Smooth muscle cell (in vitro differentiated cells): ENCODE results near the gene GPR31. TPM values are rescaled to one million over a fixed set of nuclear protein-coding genes. Genes with fewer than 3 reads are reported as not detected.
A peak's percentile ranks its signal among the peaks of the same experiment; 100 is the strongest.

Experiments
- DNase-seq: peaks from one replicate; lab custom pipeline; 2025; ENCODE audit not compliant: unreplicated experiment; lab: John Stamatoyannopoulos, UW
- H2AFZ ChIP-seq: fragments of 200-600 bp; sonication (generic); 2 replicates; pipeline ENCODE4 v1.6.0; 2016; ENCODE audit warnings: antibody characterized with exemption, low read depth, mild to moderate bottlenecking
- H3F3A ChIP-seq: fragments of 200-600 bp; sonication (generic); 2 replicates; pipeline ENCODE4 v1.6.0; 2017; ENCODE audit warnings: antibody characterized with exemption, low read depth
- H3K27ac ChIP-seq: fragments of 200-600 bp; sonication (generic); 2 replicates; pipeline ENCODE4 v1.5.1; 2016; ENCODE audit warnings: low read depth, mild to moderate bottlenecking
- H3K27me3 ChIP-seq: fragments of 200-600 bp; sonication (generic); 2 replicates; pipeline ENCODE4 v1.6.1; 2016; ENCODE audit warnings: low read depth, mild to moderate bottlenecking
- H3K36me3 ChIP-seq: fragments of 200-600 bp; sonication (generic); 2 replicates; pipeline ENCODE4 v1.5.1; 2016; ENCODE audit warnings: low read depth
- H3K4me1 ChIP-seq: fragments of 200-600 bp; sonication (generic); 2 replicates; pipeline ENCODE4 v1.5.1; 2016; ENCODE audit warnings: low read depth
- H3K4me2 ChIP-seq: fragments of 200-600 bp; sonication (generic); 2 replicates; pipeline ENCODE4 v1.6.0; 2016; ENCODE audit warnings: mild to moderate bottlenecking
- H3K4me3 ChIP-seq: fragments of 200-600 bp; sonication (generic); 2 replicates; pipeline ENCODE4 v1.5.1; 2016; ENCODE audit warnings: mild to moderate bottlenecking
- H3K79me2 ChIP-seq: fragments of 200-600 bp; sonication (generic); 2 replicates; pipeline ENCODE4 v1.6.0; 2016; ENCODE audit warnings: low read depth, mild to moderate bottlenecking
- H3K9ac ChIP-seq: fragments of 200-600 bp; sonication (generic); 2 replicates; pipeline ENCODE4 v1.6.0; 2016; ENCODE audit warnings: low read depth
- H3K9me3 ChIP-seq: fragments of 200-600 bp; sonication (generic); replicated peaks from 2 replicates; pipeline ENCODE4 v1.5.1; 2016; ENCODE audit warnings: low read depth
- H4K20me1 ChIP-seq: fragments of 200-600 bp; sonication (generic); 2 replicates; pipeline ENCODE4 v1.6.0; 2016; ENCODE audit warnings: low read depth
- WGBS: methylation state at CpG from one replicate; pipeline ENCODE4 v1.1.7; 2016; ENCODE audit warnings: low lambda C conversion rate; 5-methylcytosine and 5-hydroxymethylcytosine counted together
- polyA plus RNA-seq: library from polyadenylated mRNA; unstranded; fragments of >200 nt; fragmentation: Nextera tagmentation; extraction: Ambion mirVana; gene quantifications from 2 replicates; pipeline ENCODE4 v1.2.1, GENCODE V29; 2016
- total RNA-seq: library from RNA; depleted of rRNA; stranded (reverse); fragments of >200 nt; gene quantifications from 2 replicates; pipeline ENCODE4 v1.2.3, GENCODE V29; 2014
- TF ChIP-seq, protein P1 (sequence below): fragments of 200-600 bp; sonication (generic); IDR thresholded peaks from 2 replicates; pipeline ENCODE4 v1.5.1; 2017; ENCODE audit warnings: borderline replicate concordance, mild to moderate bottlenecking, antibody characterized with exemption; ENCODE audit not compliant: insufficient read depth, poor library complexity, severe bottlenecking

The GPR31 gene
- total and polyA plus RNA-seq, 2 experiments from 2014 or later = not detected

DNA sequence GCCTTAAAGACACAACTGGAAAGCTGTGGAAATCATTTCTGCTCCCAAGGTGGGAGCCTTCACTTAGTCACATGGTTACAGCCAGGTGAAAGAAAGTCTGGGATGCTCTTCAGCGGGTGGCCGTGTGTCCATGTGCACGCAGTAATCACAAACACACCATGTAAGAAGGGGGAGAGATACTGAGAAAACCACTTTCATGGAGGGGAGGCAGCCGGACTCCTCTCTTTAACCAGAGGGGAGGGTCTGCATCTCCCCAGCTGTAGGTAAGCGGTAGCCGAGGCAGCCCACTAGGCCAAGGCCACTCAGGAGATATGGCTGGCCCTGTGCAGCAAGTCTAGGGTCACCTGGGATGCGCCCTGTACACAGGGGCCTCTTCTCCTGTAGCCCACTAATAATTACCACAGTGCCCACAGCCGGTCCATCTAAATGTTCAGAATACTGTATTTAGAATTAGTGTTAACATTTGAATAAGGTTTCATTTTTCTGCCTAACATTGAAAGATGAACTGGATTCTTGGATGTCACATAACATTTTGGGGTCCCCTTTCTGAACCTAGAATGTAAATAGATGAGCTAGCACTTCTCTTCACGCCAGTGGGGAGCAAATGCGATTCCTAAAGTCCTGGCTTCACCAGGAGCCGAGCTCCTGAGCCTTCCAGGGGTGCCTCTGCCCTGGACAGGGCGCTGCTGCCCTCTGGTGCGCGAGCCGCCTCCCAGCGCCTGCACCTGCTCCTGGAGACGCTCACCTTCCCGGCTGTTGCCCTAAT is 15.9 kb downstream of the GPR31 start:
- DNase-seq = no peak
- no peak overlapping the region for H3K4me2 ChIP-seq
- H3K27me3 ChIP-seq = peaks cover 17% of the 10 kb centered on the region
- H3K36me3 ChIP-seq = no peaks in the 10 kb centered on the region
- H3K4me1 ChIP-seq = peaks cover 13% of the 10 kb centered on the region
- H2AFZ ChIP-seq = no peak overlapping the region
- H3K79me2 ChIP-seq = no peaks in the 10 kb centered on the region
- no peaks in the 10 kb centered on the region for H4K20me1 ChIP-seq
- no peak overlapping the region for H3K27ac ChIP-seq
- WGBS = 54% methylated on average over 18 of the region's 18 CpGs
- no peaks in the 10 kb centered on the region for H3K9me3 ChIP-seq
- TF ChIP-seq, protein P1, sequence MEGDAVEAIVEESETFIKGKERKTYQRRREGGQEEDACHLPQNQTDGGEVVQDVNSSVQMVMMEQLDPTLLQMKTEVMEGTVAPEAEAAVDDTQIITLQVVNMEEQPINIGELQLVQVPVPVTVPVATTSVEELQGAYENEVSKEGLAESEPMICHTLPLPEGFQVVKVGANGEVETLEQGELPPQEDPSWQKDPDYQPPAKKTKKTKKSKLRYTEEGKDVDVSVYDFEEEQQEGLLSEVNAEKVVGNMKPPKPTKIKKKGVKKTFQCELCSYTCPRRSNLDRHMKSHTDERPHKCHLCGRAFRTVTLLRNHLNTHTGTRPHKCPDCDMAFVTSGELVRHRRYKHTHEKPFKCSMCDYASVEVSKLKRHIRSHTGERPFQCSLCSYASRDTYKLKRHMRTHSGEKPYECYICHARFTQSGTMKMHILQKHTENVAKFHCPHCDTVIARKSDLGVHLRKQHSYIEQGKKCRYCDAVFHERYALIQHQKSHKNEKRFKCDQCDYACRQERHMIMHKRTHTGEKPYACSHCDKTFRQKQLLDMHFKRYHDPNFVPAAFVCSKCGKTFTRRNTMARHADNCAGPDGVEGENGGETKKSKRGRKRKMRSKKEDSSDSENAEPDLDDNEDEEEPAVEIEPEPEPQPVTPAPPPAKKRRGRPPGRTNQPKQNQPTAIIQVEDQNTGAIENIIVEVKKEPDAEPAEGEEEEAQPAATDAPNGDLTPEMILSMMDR = peak; percentile 57
- H3F3A ChIP-seq = no peaks in the 10 kb centered on the region
- H3K4me3 ChIP-seq = no peak overlapping the region
- no peak overlapping the region for H3K9ac ChIP-seq

DNA sequence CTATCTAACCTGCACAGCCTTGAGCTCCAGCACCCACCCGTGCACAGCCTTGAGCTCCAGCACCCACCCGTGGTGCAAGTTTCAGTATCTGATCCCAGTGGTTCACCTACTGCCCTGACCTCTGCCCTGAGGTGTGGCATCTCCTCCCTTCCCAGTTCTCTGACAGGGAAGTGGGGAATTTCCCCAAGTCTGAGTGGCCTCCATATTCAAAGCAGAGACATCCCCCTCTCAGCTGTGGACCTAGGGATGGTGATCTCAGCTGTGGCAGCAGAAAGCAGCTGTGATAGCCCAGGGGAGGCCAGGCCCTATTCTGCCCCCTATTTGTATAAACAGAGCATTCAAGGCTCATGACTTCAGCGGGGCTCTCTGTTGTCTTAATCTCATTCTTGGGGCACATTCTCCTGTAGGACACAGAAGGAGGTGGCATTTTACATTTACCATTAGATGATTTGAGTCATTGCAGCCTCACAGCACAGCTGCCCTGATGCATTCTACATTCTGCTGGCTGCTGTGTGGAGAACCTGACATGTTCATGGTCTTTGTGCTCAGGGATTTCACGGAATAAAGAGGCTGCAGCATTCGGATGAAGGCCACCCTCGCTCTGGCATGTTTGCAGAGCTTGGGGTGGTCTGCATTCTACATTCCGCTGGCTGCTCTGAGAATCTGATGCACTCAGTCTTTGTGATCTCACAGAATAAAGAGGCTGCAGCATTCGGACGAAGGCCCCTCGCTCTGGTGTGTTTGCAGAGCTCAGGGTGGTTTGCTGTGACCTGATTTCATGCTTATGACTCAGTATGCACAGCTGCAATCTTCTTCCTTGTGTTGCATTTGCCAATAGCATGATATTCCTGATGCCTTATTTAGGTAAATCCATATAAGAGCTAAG is 16.9 kb downstream of the GPR31 start:
- no peaks in the 10 kb centered on the region for H3K9me3 ChIP-seq
- no peaks in the 10 kb centered on the region for H4K20me1 ChIP-seq
- H3K9ac ChIP-seq = no peak overlapping the region
- no peak overlapping the region for H3K27ac ChIP-seq
- peaks cover 7% of the 10 kb centered on the region for H3K27me3 ChIP-seq
- no peaks in the 10 kb centered on the region for H3K79me2 ChIP-seq
- DNase-seq = no peak
- peaks cover 6% of the 10 kb centered on the region for H3K4me1 ChIP-seq
- H3K4me3 ChIP-seq = no peak overlapping the region
- no peaks in the 10 kb centered on the region for H3K36me3 ChIP-seq
- 77% methylated on average over 10 of the region's 10 CpGs for WGBS
- H2AFZ ChIP-seq = no peak overlapping the region
- TF ChIP-seq, protein P1 = no peak
- no peak overlapping the region for H3K4me2 ChIP-seq
- no peaks in the 10 kb centered on the region for H3F3A ChIP-seq

DNA sequence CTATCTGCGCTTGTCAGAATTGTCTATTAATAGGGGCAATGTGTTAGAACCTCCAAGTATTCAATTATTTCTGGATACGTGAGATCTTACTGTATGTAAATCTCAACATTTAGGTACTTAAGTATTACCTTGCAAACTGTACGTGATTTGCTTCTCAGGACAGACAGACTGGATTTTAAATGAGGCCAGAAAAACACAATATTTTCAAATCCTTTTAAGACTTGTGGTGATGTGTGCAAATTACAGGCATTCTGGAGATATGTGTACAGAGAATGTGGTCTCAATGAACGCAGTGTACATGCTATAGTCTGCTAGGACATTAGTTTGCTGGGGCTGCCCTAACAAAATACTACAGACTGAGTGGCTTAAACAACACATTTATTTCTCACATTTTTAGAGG is 18.0 kb downstream of the GPR31 start:
- no peak overlapping the region for H3K4me2 ChIP-seq
- WGBS = 91% methylated on average over 4 of the region's 4 CpGs
- H2AFZ ChIP-seq = no peak overlapping the region
- H3K4me1 ChIP-seq = peaks cover 6% of the 10 kb centered on the region
- H3K4me3 ChIP-seq = no peak overlapping the region
- no peaks in the 10 kb centered on the region for H3F3A ChIP-seq
- no peaks in the 10 kb centered on the region for H3K36me3 ChIP-seq
- peaks cover 5% of the 10 kb centered on the region for H3K27me3 ChIP-seq
- no peaks in the 10 kb centered on the region for H3K79me2 ChIP-seq
- TF ChIP-seq, protein P1 = no peak
- no peaks in the 10 kb centered on the region for H4K20me1 ChIP-seq
- no peak overlapping the region for H3K27ac ChIP-seq
- DNase-seq = no peak
- H3K9me3 ChIP-seq = no peaks in the 10 kb centered on the region
- H3K9ac ChIP-seq = no peak overlapping the region
